Fibroblast of skin of left biceps (primary cell): Measurements from ENCODE around the gene GDAP2.

Source experiments
- DNase-seq, 2 experiments: peaks; one replicate each; pipeline ENCODE4 v3.0.0-alpha.2; 2013; ENCODE audit warnings: low read depth in 2 of 2

GDAP2 gene

DNA sequence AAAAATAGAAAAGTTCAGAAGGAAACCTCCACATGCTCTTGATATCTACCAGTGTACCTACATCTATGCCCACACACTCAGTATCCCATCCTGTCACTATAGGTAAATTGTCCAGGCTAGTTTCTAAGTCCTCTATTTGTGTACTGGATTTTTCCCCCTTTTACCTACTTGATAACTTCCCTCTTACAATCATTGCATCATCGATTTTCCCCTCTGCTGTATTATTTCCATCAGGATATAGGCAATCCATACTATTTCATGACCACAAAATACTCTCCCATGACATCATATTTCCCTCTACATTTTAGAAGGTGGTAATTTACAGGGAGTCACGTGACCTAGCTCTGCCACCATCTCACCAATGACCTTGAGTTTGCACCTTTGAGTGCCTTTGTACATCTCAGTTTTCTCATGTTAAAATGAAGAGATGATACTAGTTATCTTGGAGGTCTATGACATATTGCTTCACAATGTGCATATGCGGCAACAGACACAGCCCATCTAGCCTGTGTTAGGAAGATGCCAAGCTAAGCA, 88.2 kb downstream of the GDAP2 start:
- DNase-seq: no peak

DNA sequence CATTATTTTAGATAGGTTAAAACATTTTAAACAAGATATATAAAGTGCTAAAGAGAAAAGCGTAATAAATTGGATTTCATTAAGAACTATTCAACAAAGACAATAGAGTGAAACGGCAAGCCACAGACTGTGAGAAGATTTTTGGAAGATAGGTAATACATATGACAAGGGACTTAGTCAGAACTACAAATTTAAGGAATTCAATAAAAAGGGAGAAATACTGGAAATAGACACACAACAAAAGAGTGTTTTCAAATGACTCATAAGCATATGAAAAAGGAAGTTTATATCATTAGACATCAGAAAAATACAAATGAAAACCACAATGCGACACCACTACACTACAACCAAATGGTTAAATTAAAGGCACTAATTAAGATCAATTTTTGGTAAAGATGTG, 90.5 kb downstream of the GDAP2 start:
- DNase-seq: peak; percentile 54 to 56

GRCh38 chr1:117836069-117836468, 93.4 kb downstream of the GDAP2 start:
- no peak for DNase-seq

GRCh38 chr1:117834416-117834815, 95.0 kb downstream of the GDAP2 start:
- no peak for DNase-seq

- no peak for DNase-seq
Measured at GRCh38 chr1:117832453-117832852, 97.0 kb downstream of the GDAP2 start.

DNA sequence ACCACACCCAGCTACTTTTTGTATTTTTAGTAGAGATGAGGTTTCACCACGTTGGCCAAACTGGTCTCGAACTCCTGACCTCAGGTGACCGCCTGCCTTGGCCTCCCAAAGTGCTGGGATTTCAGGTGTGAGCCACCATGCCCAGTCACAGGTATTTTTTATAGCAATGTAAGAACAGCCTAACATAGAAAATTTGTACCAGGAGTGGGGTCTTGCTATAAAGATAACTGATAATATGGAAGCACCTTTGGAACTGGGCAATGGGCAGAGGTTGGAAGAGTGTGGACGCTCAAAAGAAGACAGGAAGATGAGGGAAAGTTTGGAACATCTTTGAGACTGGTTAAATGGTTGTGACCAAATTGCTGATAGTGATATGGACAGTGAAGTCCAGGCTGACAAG, 99.2 kb downstream of the GDAP2 start:
- DNase-seq: no peak

GRCh38 chr1:117828201-117828600, 101.2 kb downstream of the GDAP2 start:
- DNase-seq: no peak

- peak; percentile 72 to 75 for DNase-seq
Measured at GRCh38 chr1:117826540-117827078, 102.8 kb downstream of the GDAP2 start.

- no peak for DNase-seq
Measured at GRCh38 chr1:117826119-117826518, 103.3 kb downstream of the GDAP2 start.

DNA sequence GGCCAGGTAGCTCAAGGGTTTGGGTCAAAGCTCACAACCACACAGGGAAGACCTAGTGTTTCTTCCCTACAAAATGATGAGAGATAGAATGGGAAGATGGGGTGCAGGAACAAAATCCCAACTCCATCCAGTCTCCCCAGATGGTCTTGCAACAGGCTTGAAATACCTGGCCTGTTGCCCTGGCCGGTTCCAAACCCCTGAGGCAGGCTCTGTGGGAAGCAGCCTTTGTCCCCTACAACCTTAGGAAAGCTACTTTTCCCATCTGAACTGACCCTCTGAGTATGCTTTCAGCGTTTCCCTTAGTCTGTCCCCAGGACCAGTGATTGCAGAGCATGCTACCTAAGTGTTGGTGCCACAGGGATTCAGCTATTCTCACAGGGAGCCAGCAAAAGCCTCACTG, 104.0 kb downstream of the GDAP2 start:
- DNase-seq: no peak

DNA sequence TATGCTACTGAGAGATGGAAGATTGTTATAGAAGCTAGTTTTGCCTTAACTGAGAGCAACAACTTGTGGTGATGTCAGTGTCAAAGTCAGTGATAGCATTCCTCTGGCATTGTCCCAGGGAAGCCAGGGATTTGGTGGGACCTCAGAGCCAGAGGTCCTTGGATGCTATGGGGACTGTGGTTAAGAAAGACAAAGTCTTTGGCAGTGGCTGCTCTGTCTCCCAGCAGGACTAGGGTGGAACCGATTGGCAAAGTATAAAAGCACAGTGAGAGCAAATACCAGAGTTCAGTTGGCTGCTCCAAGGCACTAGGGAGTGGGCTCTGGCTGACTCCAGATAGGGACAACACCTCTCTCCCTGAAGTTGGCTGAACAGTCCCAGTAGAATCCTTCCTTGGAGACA, 104.8 kb downstream of the GDAP2 start:
- DNase-seq: no peak

DNA sequence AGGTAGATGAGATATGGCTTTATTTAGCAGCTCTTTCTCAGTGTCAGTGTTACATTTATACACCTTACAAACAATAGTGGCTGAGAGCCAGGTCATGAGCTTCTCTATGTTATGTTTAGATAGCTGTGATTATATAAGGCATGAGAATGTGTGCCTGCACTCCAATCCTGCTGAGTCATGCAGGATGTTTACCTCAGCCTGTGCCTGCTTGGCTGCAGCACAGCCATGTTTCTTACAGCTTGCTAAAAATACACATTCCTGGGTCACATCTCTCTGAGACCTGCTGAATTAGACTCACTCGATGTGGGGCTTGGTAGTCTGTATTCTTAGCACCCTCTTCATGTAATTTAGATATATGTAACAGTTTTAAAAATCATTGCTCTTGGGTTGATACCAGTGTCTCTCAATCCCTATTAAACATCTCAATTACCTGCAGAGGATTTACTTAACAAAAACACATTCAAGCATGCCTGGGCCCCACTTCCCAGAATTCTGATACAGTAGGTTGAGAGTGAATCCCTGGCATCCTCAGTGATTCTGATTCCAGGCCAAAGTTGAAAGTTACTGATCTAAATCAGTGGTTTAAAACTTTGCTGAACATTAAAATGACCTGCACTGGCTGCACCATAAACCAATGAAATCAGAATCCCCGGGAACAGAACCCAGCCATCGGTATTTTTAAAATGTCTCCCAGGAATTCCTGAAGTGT, 107.5 kb downstream of the GDAP2 start:
- peak; percentile 84 to 87 for DNase-seq

GRCh38 chr1:117821382-117821755, 108.1 kb downstream of the GDAP2 start:
- no peak for DNase-seq

DNA sequence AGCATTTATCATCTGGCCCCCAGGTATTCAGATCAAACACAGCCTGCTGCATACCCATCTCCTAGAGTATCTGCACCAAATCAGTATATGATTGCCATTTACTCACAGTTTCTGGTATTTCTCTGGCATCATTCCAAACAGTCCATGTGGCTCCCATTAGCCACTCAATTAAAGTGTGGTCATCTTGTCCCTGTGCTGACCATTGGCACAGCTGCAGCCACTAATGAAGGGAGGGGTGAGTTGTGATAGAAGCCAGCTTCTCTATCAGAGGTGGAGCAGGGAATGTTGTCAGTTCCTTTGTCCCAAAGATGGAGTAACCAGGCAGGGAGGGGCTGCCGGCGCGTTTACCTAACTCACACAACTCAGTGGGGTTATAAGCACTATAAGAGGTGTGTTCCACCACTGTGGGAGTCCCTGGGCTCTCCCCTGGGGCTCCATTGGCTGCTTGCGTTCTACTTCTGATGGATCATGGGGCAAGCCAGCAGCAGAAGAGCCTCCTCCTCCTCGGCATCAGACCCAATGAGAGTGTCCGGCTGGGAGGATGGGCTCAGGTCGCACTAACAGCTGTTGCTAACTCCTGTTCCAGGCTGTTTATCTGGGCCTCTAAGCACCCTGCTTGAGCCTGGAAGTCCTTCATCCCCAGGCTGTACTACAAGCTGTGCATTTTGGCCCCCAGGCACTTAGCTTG, 108.6 kb downstream of the GDAP2 start:
- no peak for DNase-seq

DNA sequence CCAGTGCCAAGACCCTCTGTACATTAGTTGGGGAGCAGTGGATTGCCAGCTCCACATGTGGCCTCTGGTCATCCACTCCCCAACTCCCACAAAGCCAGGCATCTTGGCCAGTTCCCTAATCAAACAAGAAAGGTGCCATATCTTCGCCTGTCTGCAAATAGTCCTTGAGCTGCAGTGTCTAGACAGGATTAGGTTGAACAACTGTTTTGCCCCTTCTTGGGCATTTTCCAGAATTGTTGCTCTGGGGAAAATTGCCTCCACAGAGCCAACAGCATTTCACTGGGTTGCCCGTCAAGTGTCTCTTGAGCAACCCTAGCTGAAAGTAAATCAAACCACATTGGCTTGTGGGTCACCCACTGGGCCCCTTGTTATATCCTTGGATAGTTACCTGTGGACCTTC, 109.3 kb downstream of the GDAP2 start:
- no peak for DNase-seq

GRCh38 chr1:117819301-117819700, 110.1 kb downstream of the GDAP2 start:
- no peak for DNase-seq

- no peak for DNase-seq
Measured at GRCh38 chr1:117818456-117818855, 111.0 kb downstream of the GDAP2 start.

- no peak for DNase-seq
Measured at GRCh38 chr1:117817629-117818028, 111.8 kb downstream of the GDAP2 start.

- no peak for DNase-seq
Measured at GRCh38 chr1:117815926-117816325, 113.5 kb downstream of the GDAP2 start.

DNA sequence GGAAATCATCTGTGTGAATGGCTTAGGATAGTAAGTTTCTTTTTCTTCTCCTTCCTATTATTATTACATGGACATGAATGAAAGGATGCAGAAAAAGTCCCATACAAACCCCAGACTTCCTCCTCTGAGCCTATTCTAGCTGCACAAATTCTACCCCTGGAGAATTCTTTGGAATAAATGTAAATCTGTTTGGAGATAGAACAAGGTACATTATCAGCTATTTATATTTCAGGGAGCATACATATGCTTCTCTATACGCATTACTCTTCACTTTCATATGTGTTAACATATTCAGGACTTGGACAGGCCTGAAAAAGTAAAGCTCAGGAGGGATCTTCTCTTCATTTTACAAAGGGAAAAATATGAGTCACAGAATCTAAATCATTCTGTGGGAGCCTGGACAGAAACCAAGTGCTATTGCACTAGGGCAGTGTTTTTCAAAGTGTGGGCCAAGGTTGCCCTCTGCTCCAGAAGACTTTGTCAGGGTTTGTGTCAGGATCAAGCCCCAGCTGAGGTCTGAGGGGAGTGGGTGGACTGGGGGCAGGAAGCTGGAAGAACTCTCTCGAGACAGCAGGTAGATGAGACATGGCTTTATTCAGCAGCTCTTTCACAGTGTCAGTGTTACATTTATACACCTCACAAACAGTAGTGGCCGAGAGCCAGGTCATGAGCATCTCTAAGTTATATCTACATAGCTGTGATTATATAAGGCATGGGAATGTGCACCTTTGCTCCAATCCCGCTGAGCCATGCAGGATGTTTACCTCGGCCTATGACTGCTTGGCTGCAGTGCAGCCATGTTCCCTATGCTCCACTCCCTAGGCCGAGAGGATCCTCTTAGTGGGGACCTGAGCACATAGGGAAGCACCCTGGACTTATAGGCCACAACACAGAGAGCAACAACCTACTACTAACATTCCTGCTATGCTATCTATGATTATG, 114.3 kb downstream of the GDAP2 start:
- DNase-seq: no peak
